Skeletal muscle tissue (tissue), 4 donors: Measurements from ENCODE around the gene FBXL12. TPM values are rescaled to one million over a fixed set of nuclear protein-coding genes. Genes with fewer than 3 reads are reported as not detected.

Experiments used
- H3K27ac ChIP-seq: one replicate; pipeline ENCODE4 v1.7.0; 2013; ENCODE audit warnings: mild to moderate bottlenecking, low read depth, low read length, inconsistent platforms
- H3K27me3 ChIP-seq, 3 donors: one replicate each; pipeline ENCODE4 v1.7.0; 2013; ENCODE audit warnings: low read length in 3 of 3; ENCODE audit not compliant: control insufficient read depth in 3 of 3, insufficient read depth in 3 of 3
- H3K36me3 ChIP-seq, 3 donors: one replicate each; pipeline ENCODE4 v1.7.0; 2013; ENCODE audit warnings: low read length in 3 of 3; ENCODE audit not compliant: control insufficient read depth in 3 of 3, insufficient read depth in 3 of 3
- H3K4me1 ChIP-seq, 3 donors: one replicate each; pipeline ENCODE4 v1.7.0; 2013; ENCODE audit warnings: low read length in 3 of 3, mild to moderate bottlenecking in 3 of 3; ENCODE audit not compliant: control insufficient read depth in 3 of 3, insufficient read depth in 3 of 3
- H3K4me3 ChIP-seq, 3 donors: one replicate each; pipeline ENCODE4 v1.7.0; 2013; ENCODE audit warnings: low read length in 3 of 3
- H3K9ac ChIP-seq, 3 donors: one replicate each; pipeline ENCODE4 v1.7.0; 2013; ENCODE audit warnings: low read length in 3 of 3, mild to moderate bottlenecking in 3 of 3, moderate library complexity in 2 of 3, low read depth in 1 of 3
- H3K9me3 ChIP-seq, 3 donors: one replicate each; pipeline ENCODE4 v1.7.0; 2013; ENCODE audit warnings: low read length in 3 of 3; ENCODE audit not compliant: control insufficient read depth in 3 of 3
- total RNA-seq: library from RNA; depleted of rRNA; stranded (reverse); fragments of >200 nt; gene quantifications from one replicate; pipeline ENCODE4 v1.2.3, GENCODE V29; 2014
- donor health status: Osteomylitis.

The FBXL12 gene
- total RNA-seq, 1 donor from 2014 or later: 10.4 TPM

GRCh38 chr19:9839415-9839814 is 20.5 kb upstream of the FBXL12 start:
- H3K9me3 ChIP-seq: peaks cover 0 to 10% (median 0%) of the 10 kb centered on the region in 3 donors
- no peaks in the 10 kb centered on the region for H3K27me3 ChIP-seq
- no peak overlapping the region for H3K27ac ChIP-seq
- no peak overlapping the region for H3K9ac ChIP-seq
- H3K4me1 ChIP-seq: peaks cover 12 to 17% (median 12%) of the 10 kb centered on the region in 3 donors
- peaks cover 44 to 55% (median 54%) of the 10 kb centered on the region in 3 donors for H3K36me3 ChIP-seq
- no peak overlapping the region for H3K4me3 ChIP-seq

- Histone ChIP-seq H3K4me1 (peaks cover 12 to 18% (median 14%) of the 10 kb centered on the region in 3 donors), H3K27ac (no peak overlapping the region), H3K9me3 (peaks cover 0 to 4% (median 0%) of the 10 kb centered on the region in 3 donors), H3K4me3 (no peak overlapping the region), H3K36me3 (peaks cover 36 to 46% (median 44%) of the 10 kb centered on the region in 3 donors), H3K9ac (no peak overlapping the region), H3K27me3 (no peaks in the 10 kb centered on the region)
Observed at GRCh38 chr19:9838324-9838723, 19.4 kb upstream of the FBXL12 start.

- H3K4me3 ChIP-seq: peak overlapping the region; percentile 81 to 89 (median 85)
Observed at GRCh38 chr19:9836021-9836420, 17.1 kb upstream of the FBXL12 start.

GRCh38 chr19:9835507-9835949 is 16.6 kb upstream of the FBXL12 start:
- peak overlapping the region; percentile 81 to 89 (median 85) for H3K4me3 ChIP-seq
- peak overlapping the region; percentile 36 for H3K27ac ChIP-seq
- H3K27me3 ChIP-seq: no peaks in the 10 kb centered on the region
- no peaks in the 10 kb centered on the region for H3K9me3 ChIP-seq
- H3K9ac ChIP-seq: peak overlapping the region; percentile 84 to 90 (median 87)
- H3K36me3 ChIP-seq: peaks cover 12 to 21% (median 18%) of the 10 kb centered on the region in 3 donors
- peaks cover 12 to 18% (median 14%) of the 10 kb centered on the region in 3 donors for H3K4me1 ChIP-seq

More at GRCh38 chr19:9836021-9836420, 17.1 kb upstream of the FBXL12 start:
- Histone ChIP-seq H3K9me3 (no peaks in the 10 kb centered on the region), H3K27ac (no peak overlapping the region), H3K27me3 (no peaks in the 10 kb centered on the region), H3K9ac (peak overlapping the region; percentile 84 to 90 (median 87)), H3K4me1 (peaks cover 12 to 18% (median 14%) of the 10 kb centered on the region in 3 donors), H3K36me3 (peaks cover 15 to 25% (median 23%) of the 10 kb centered on the region in 3 donors)

GRCh38 chr19:9834726-9835506 is 16.0 kb upstream of the FBXL12 start, which contains the start of gene PIN1:
PIN1 (plus strand) TSS chr19:9835318; CDS start chr19:9835345, 27 bp downstream.
- H3K9me3 ChIP-seq: no peaks in the 10 kb centered on the region
- H3K27ac ChIP-seq: peak within 1 kb of the TSS; percentile 42
- H3K27me3 ChIP-seq: no peaks in the 10 kb centered on the region
- H3K4me1 ChIP-seq: peaks cover 12 to 18% (median 14%) of the 10 kb centered on the region in 3 donors
- H3K36me3 ChIP-seq: peaks cover 13 to 23% (median 20%) of the 10 kb centered on the region in 3 donors
- H3K4me3 ChIP-seq: peak within 1 kb of the TSS; percentile 86 to 96 (median 96)
- H3K9ac ChIP-seq: peak within 1 kb of the TSS; percentile 84 to 90 (median 87)

GRCh38 chr19:9834307-9834725 is 15.4 kb upstream of the FBXL12 start:
- Histone ChIP-seq H3K4me3 (peak overlapping the region; percentile 86 to 96 (median 96)), H3K9me3 (no peaks in the 10 kb centered on the region), H3K27ac (peak overlapping the region; percentile 42), H3K4me1 (peaks cover 12 to 18% (median 14%) of the 10 kb centered on the region in 3 donors), H3K36me3 (peaks cover 14 to 26% (median 19%) of the 10 kb centered on the region in 3 donors), H3K9ac (peak overlapping the region in 1 of 3 donors; percentile 86), H3K27me3 (no peaks in the 10 kb centered on the region)

GRCh38 chr19:9828551-9829063 is 9.7 kb upstream of the FBXL12 start:
- Histone ChIP-seq H3K27ac (peak overlapping the region; percentile 80), H3K9me3 (no peaks in the 10 kb centered on the region), H3K27me3 (no peaks in the 10 kb centered on the region), H3K4me1 (peaks cover 11 to 18% (median 16%) of the 10 kb centered on the region in 3 donors), H3K4me3 (peak overlapping the region; percentile 95 to 98 (median 96)), H3K36me3 (peaks cover 5 to 14% (median 8%) of the 10 kb centered on the region in 3 donors), H3K9ac (peak overlapping the region; percentile 94 to 96 (median 95))

GRCh38 chr19:9827289-9828238 is 8.7 kb upstream of the FBXL12 start, which contains the start of gene UBL5:
UBL5 (plus strand) TSS chr19:9827918; CDS start chr19:9828338, 420 bp downstream.
- Histone ChIP-seq H3K9ac (peak within 1 kb of the TSS; percentile 94 to 96 (median 95)), H3K36me3 (peaks cover 5 to 14% (median 8%) of the 10 kb centered on the region in 3 donors), H3K4me3 (peak within 1 kb of the TSS; percentile 95 to 98 (median 96)), H3K27ac (peak within 1 kb of the TSS; percentile 80), H3K9me3 (no peaks in the 10 kb centered on the region), H3K27me3 (no peaks in the 10 kb centered on the region), H3K4me1 (peaks cover 11 to 18% (median 16%) of the 10 kb centered on the region in 3 donors)

- Histone ChIP-seq H3K9me3 (no peaks in the 10 kb centered on the region), H3K9ac (no peak overlapping the region), H3K27ac (no peak overlapping the region)
Observed at GRCh38 chr19:9823816-9824215, 4.9 kb upstream of the FBXL12 start.

More at GRCh38 chr19:9823816-9824215, 4.9 kb upstream of the FBXL12 start:
- Histone ChIP-seq H3K4me3 (no peak overlapping the region), H3K27me3 (no peaks in the 10 kb centered on the region), H3K4me1 (peaks cover 16 to 22% (median 20%) of the 10 kb centered on the region in 3 donors), H3K36me3 (no peaks in the 10 kb centered on the region)
